HepG2 (cell line): Measurements from ENCODE around the gene HRCT1. TPM values are rescaled to one million over a fixed set of nuclear protein-coding genes. Genes with fewer than 3 reads are reported as not detected.

Experiments used
- AGO1 ChIP-seq: fragments of 200-400 bp; formaldehyde crosslinking; IDR thresholded peaks from 2 replicates; pipeline ENCODE4 v1.6.1; 2017; ENCODE audit warnings: mild to moderate bottlenecking, low read depth, low read length, moderate library complexity; ENCODE audit not compliant: poor library complexity, severe bottlenecking
- BRCA1 ChIP-seq: sonication (generic); formaldehyde crosslinking; IDR thresholded peaks from 2 replicates; pipeline ENCODE4 v1.4.0; 2020; ENCODE audit warnings: missing genetic modification reagents
- DPF2 ChIP-seq: sonication (generic); formaldehyde crosslinking; IDR thresholded peaks from 2 replicates; pipeline ENCODE4 v1.4.0; 2020; ENCODE audit warnings: mild to moderate bottlenecking, low read depth, missing genetic modification reagents, borderline replicate concordance
- DRAP1 ChIP-seq: IDR thresholded peaks from 2 replicates; pipeline ENCODE4 v1.6.1; 2016; ENCODE audit warnings: missing genetic modification reagents, missing compliant biosample characterization
- GABPA ChIP-seq, 2 experiments: IDR thresholded peaks; 2 replicates each; pipeline ENCODE4 v1.6.1; 2011 to 2016; ENCODE audit warnings: low read depth in 2 of 2, low read length in 1 of 2, missing biosample characterization in 1 of 2, missing genetic modification characterization in 1 of 2
- GATAD1 ChIP-seq: IDR thresholded peaks from 2 replicates; pipeline ENCODE4 v1.6.1; 2016; ENCODE audit warnings: missing genetic modification reagents, missing compliant biosample characterization
- MED1 ChIP-seq: sonication (generic); formaldehyde crosslinking; IDR thresholded peaks from 2 replicates; pipeline ENCODE4 v1.4.0; 2020; ENCODE audit warnings: missing genetic modification reagents
- MEF2D ChIP-seq: sonication (generic); formaldehyde crosslinking; IDR thresholded peaks from 2 replicates; pipeline ENCODE4 v1.5.1; 2020; ENCODE audit warnings: mild to moderate bottlenecking, missing genetic modification reagents
- MTA3 ChIP-seq: sonication (generic); formaldehyde crosslinking; IDR thresholded peaks from 2 replicates; pipeline ENCODE4 v1.4.0; 2020; ENCODE audit warnings: missing genetic modification reagents
- NCOR1 ChIP-seq: fragments of 200-600 bp; sonication (generic); IDR thresholded peaks from 2 replicates; pipeline ENCODE4 v1.7.0; 2017; ENCODE audit warnings: antibody characterized with exemption, low read length, borderline replicate concordance
- RAD21 ChIP-seq: fragments of 450-650 bp; formaldehyde crosslinking; IDR thresholded peaks from 2 replicates; pipeline ENCODE4 v1.5.0; 2020; ENCODE audit warnings: mild to moderate bottlenecking
- RBM39 ChIP-seq: fragments of 200-400 bp; formaldehyde crosslinking; IDR thresholded peaks from one replicate; pipeline ENCODE4 v1.6.1; 2018; ENCODE audit warnings: antibody characterized with exemption, mild to moderate bottlenecking, low read depth, low read length; ENCODE audit not compliant: poor library complexity, severe bottlenecking
- RXRB ChIP-seq: IDR thresholded peaks from 2 replicates; pipeline ENCODE4 v1.6.1; 2016; ENCODE audit warnings: borderline replicate concordance, missing genetic modification reagents, missing compliant biosample characterization
- SALL1 ChIP-seq: sonication (generic); formaldehyde crosslinking; IDR thresholded peaks from 2 replicates; pipeline ENCODE4 v1.8.0; 2022; ENCODE audit warnings: mild to moderate bottlenecking, missing genetic modification reagents
- ZBTB1 ChIP-seq: sonication (generic); formaldehyde crosslinking; IDR thresholded peaks from 2 replicates; pipeline ENCODE4 v1.4.0; 2020; ENCODE audit warnings: missing genetic modification reagents, borderline replicate concordance
- ZNF180 ChIP-seq: sonication (generic); formaldehyde crosslinking; IDR thresholded peaks from 2 replicates; pipeline ENCODE4 v1.4.0; 2020; ENCODE audit warnings: low read depth, missing genetic modification reagents, borderline replicate concordance
- ZNF224 ChIP-seq: sonication (generic); formaldehyde crosslinking; IDR thresholded peaks from 2 replicates; pipeline ENCODE4 v1.5.0; 2020; ENCODE audit warnings: mild to moderate bottlenecking, missing genetic modification reagents
- ZNF234 ChIP-seq: sonication (generic); formaldehyde crosslinking; conservative IDR thresholded peaks from 2 replicates; pipeline ENCODE4 v1.5.1; 2020; ENCODE audit warnings: mild to moderate bottlenecking, missing genetic modification reagents
- ZNF235 ChIP-seq: sonication (generic); formaldehyde crosslinking; IDR thresholded peaks from 2 replicates; pipeline ENCODE4 v1.8.1; 2023; ENCODE audit warnings: mild to moderate bottlenecking, missing genetic modification reagents, borderline replicate concordance
- ZNF326 ChIP-seq: sonication (generic); formaldehyde crosslinking; IDR thresholded peaks from 2 replicates; pipeline ENCODE4 v1.4.0; 2020; ENCODE audit warnings: missing genetic modification reagents, borderline replicate concordance
- ZNF460 ChIP-seq: sonication (generic); formaldehyde crosslinking; IDR thresholded peaks from 2 replicates; pipeline ENCODE4 v1.5.1; 2020; ENCODE audit warnings: missing genetic modification reagents, mild to moderate bottlenecking, borderline replicate concordance
- ZNF574 ChIP-seq: sonication (generic); formaldehyde crosslinking; IDR thresholded peaks from 2 replicates; pipeline ENCODE4 v1.4.0; 2020; ENCODE audit warnings: missing genetic modification reagents
- ZNF773 ChIP-seq: sonication (generic); formaldehyde crosslinking; IDR thresholded peaks from 2 replicates; pipeline ENCODE4 v1.4.0; 2020; ENCODE audit warnings: missing genetic modification reagents, borderline replicate concordance
- ZNF780A ChIP-seq: sonication (generic); formaldehyde crosslinking; IDR thresholded peaks from 2 replicates; pipeline ENCODE4 v1.8.0; 2022; ENCODE audit warnings: mild to moderate bottlenecking, missing genetic modification reagents, moderate library complexity
- ZSCAN5A ChIP-seq: sonication (generic); formaldehyde crosslinking; IDR thresholded peaks from 2 replicates; pipeline ENCODE4 v1.8.0; 2022; ENCODE audit warnings: mild to moderate bottlenecking, missing genetic modification reagents, borderline replicate concordance
- polyA plus RNA-seq, 8 experiments: library from polyadenylated mRNA; depleted of rRNA in 3 of 8; stranded (reverse) in 7 of 8; unstranded in 1 of 8; fragments of >200 nt; fragmentation: Illumina TruSeq in 4 of 8; extraction: Trizol in 4 of 8; gene quantifications; 2 replicates each; pipeline versions ENCODE4 v1.2.1 to v1.2.3, GENCODE V29; 2011 to 2016; ENCODE audit warnings: low read depth in 4 of 8, missing spikeins in 1 of 8, mixed read lengths in 1 of 8; ENCODE audit not compliant: insufficient read depth in 1 of 8
- total RNA-seq, 5 experiments: library from RNA; depleted of rRNA; stranded (reverse); fragments of >200 nt; fragmentation: Illumina TruSeq; extraction: Trizol; gene quantifications; 2 replicates each; pipeline ENCODE4 v1.2.3, GENCODE V29; 2016; ENCODE audit warnings: low read depth in 1 of 5

The HRCT1 gene
- total and polyA plus RNA-seq, 2 of the 13 experiments (the other 11 are each of a cell fraction or from before 2014, with no cell fraction given): 0.13 TPM; not detected in 1

GRCh38 chr9:35920051-35920620, 14.1 kb downstream of the HRCT1 start (continued):
- TF ChIP-seq ZNF574 (CRISPR knock-in tag): 0 out of 2 replicates have a peak, but pooled peaks have one; percentile 30
- no peak for TF ChIP-seq ZNF773 (CRISPR knock-in tag)
- TF ChIP-seq RXRB (CRISPR knock-in tag): no peak
- no peak for TF ChIP-seq GATAD1 (CRISPR knock-in tag)
- TF ChIP-seq MEF2D (CRISPR knock-in tag): no peak
- TF ChIP-seq AGO1: no peak
- peak; percentile 56; the same call in 1 of the 2 replicates for TF ChIP-seq NCOR1
- TF ChIP-seq RBM39: no peak
- TF ChIP-seq ZNF235 (CRISPR knock-in tag): no peak
- no peak for TF ChIP-seq GABPA (IDR thresholded peaks at IDR 0.05; ENCODE audit: low read depth, low read length)
- TF ChIP-seq GABPA (CRISPR knock-in tag; IDR thresholded peaks at IDR 0.05; ENCODE audit: low read depth): peak; percentile 34; the same call in 1 of the 2 replicates
- no peak for TF ChIP-seq ZNF780A (CRISPR knock-in tag)
- TF ChIP-seq ZNF460 (CRISPR knock-in tag): no peak
- no peak for TF ChIP-seq MTA3 (CRISPR knock-in tag)
- TF ChIP-seq ZNF180 (CRISPR knock-in tag): no peak
- TF ChIP-seq ZSCAN5A (CRISPR knock-in tag): no peak
- no peak for TF ChIP-seq ZNF234
- no peak for TF ChIP-seq ZNF326
- 0 out of 2 replicates have a peak, but pooled peaks have one; percentile 26 for TF ChIP-seq RAD21 (CRISPR knock-in tag)
- TF ChIP-seq DRAP1 (CRISPR knock-in tag): 0 out of 2 replicates have a peak, but pooled peaks have one; percentile 11
- TF ChIP-seq MED1 (CRISPR knock-in tag): 0 out of 2 replicates have a peak, but pooled peaks have one; percentile 31
- peak; percentile 60 for TF ChIP-seq SALL1 (CRISPR knock-in tag)
- TF ChIP-seq ZBTB1 (CRISPR knock-in tag): no peak
- TF ChIP-seq BRCA1 (CRISPR knock-in tag): no peak
- TF ChIP-seq ZNF224 (CRISPR knock-in tag): no peak
- TF ChIP-seq DPF2 (CRISPR knock-in tag): peak; percentile 13; the same call in 1 of the 2 replicates
